HG03571 (cell line): Measurements from ENCODE around the gene PLN.

Experiments used
- ATAC-seq: cut with Tn5 transposase; IDR thresholded peaks from one replicate; pipeline ENCODE4 v1.9.1; 2021; ENCODE audit not compliant: unreplicated experiment

Gene PLN

DNA sequence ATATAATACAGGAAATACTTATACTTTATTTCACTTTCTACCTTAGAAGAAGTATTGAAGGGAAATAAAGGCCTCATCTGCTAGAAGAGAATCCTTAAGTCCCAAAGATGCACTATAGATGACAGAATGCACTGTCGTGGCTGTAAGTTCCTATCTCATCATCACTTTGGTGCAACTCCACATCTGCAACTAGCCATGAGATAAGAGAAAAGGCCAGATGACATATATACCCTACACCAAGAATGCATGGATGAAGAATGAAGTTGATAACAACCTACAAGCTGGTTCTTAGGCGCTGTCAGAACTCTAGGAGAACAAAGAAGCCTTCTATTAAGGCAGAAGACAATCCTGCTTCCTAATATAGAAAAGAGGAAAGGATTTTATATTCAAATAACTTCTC lies 11.6 kb upstream of the PLN start:
- no peak for ATAC-seq

- no peak for ATAC-seq
These were observed 10.5 kb upstream of the PLN start for GRCh38 chr6:118537574-118537973.

DNA sequence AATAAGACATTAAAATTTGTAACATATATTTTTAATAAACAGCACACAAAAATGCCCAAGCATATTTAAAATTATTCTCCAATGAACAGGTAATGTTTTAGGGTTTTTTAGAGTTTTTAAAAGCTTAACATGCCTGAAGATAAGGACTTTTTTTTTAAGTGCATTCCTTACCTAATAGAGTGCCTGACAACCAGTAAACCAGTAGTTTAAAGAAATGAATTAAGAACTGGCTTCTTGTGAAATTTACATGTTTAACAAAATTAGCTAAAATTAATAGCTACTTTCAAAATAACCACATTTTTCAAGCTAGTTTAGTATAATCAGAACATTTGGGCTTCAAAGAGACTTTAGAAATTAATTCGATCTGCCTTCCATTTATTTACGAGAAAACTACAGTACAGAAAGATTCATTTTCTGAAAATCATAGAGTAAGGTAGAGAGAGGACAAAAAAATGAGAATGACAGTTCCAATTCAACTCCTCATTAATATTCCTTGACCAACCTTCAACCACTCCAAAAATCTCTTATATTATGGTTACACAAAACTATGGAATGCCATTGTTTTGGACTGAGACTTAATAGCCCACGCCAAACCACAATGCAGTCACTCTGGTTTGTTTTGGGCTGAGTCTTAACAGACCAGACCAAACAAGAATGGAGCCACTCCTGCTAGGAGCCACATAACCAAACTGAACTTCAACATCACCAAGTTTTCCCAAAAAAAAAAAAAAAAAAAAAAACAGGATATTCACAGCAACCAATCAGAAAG lies 5.7 kb upstream of the PLN start:
- no peak for ATAC-seq

DNA sequence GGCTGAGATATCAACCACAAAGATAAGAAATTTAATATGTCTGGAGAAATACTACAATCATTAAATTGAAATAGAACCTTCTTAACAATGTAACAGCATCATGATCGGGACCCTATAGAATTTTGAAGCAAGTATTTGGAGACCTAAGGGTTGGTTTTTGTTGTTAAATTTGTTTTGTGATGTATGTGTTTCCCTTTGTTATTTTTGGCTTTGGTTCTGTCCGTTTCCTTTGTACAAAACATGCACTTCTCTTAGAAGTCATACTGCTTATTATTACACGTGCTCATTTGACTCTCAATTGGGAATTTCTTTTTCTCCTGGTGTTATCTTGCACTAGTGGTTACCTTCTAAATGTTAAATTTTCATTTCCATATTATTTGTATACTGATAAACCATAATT lies 4.0 kb upstream of the PLN start:
- no peak for ATAC-seq

DNA sequence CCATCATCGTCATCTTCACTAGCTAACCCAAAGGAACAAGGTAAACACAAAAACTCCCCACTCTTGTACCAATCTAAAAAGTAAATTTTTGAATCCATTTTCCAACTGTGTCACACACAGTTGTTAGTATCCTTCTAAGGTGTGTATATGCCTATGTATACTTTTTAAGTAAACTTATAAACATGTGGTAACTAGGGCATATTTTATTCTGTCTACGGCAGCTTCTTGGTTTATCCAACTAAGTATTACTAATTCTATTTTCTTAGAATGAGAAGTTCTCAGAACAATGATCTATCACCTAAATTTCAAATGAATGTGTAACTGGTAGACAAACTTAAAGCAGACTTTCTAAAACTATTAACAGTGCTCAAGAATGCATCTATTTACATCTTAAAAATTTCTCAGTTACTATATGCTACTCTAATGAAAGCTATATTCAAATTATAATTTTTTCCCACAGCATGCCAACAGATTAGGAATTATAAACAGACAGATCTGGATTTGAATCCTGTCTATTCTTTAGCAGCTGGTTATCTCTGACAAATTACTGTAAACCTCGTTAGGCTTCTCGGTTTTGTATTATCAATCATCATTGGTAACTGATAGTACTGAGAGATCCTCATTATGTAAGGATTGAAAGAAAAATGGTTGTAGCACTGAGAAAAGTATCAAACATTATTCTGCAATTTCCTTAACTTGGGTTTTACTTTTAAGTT lies 1.8 kb upstream of the PLN start:
- ATAC-seq: no peak

DNA sequence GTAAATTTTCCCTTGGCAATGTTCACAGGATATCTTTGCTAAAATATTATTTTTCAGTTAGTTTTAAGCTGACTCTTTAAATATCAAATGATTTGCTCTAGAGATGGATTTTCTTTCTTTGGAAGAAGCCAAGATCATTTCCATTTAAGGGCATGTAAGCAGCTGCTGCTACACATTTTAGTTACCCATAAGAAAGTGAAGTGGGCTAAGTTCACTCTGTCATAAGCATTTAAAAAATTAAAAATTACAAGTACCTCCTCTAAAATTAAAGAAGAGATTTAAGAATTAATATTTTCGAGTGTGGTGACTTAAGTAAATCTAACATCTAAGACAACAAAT lies 1.2 kb upstream of the PLN start:
- ATAC-seq: no peak

- ATAC-seq: no peak
These were observed 517 bp downstream of the PLN start for GRCh38 chr6:118548613-118549012.

DNA sequence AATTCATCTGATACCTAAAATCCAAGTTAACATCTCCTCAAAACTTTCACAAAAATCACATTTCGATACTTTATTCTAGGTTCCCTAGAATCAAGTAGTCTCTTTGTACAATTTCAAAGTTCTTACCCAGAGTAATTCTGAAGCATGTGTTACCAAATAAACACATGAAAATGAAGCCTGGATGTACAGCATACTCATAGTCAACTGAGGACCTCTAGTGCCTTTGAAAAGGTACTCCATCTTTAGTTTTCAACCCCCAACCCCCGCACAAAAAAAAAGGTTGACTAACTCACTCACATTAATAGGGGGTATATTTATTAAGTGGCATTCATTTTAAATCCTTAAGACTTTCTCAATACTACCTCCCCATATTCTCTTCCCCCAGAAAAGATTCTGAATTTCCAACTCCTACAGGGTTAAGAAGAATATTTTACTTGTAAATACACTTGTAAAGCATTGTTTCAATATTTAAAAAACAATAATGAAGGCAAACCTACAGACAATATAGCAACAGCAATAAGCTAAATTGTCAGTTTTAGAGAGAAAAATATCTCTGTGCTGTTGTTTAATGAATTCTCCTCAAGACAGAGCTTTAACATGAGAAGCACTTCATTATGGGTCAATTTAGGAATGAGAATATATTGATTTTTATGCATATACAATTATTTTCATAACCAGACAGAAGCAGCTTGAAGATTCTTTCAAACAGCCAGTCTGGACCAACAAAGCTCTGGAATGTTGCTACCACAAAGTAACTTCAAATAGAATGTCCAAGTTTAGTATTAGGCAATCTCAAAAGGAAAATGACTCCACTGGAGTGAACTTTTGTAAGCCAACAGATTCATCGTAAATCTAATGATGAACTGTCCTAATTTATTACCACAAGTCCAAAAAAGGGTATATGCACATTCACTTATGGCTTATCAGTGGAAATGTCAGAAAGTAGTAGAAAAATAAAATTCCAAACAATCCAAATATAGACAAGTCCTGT lies 3.3 kb downstream of the PLN start:
- ATAC-seq: peak; percentile 92

GRCh38 chr6:118553132-118553531 lies 5.0 kb downstream of the PLN start:
- no peak for ATAC-seq

DNA sequence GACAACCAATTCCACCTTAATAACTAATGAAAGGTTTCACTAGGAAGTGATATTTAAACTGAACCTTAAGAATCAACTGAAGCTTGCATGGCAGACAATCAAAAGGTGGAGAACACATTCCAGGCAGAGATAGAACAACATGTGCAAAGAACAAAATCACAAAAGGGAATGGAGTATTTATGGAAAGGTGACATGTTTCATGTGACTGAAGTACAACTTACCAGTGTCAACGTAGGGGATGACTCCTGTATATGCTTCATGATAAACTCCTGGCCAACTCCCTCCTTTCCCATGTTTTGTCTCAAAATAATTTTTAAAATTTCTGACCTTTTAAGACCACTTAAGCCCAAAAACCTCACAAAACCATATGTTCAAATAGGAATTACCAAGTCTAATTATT lies 6.6 kb downstream of the PLN start:
- ATAC-seq: no peak

- peak; percentile 63 for ATAC-seq
These were observed 10.5 kb downstream of the PLN start for GRCh38 chr6:118558464-118559217.

GRCh38 chr6:118559659-118560058 lies 11.6 kb downstream of the PLN start:
- ATAC-seq: peak; percentile 72

DNA sequence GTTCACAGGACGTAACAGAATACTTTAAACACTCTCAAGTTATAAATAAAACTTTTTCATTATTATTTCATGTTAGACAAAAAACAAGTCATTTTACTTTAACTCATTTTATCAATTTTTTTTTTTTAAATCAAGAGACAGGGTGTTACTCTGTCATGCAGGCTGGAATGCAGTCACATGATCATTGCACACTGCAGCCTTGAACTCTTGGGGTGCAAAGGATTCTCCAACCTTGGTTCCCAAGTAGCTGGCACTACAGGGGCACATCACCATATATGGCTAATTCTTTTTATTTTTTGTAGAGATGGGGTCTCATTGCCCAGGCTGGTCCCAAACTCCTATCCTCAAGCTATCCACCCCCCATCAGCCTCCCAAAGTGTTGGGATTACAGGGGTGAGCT lies 14.2 kb downstream of the PLN start:
- no peak for ATAC-seq

GRCh38 chr6:118562959-118563358 lies 14.9 kb downstream of the PLN start:
- no peak for ATAC-seq

- peak; percentile 99 for ATAC-seq
These were observed 17.3 kb downstream of the PLN start for GRCh38 chr6:118565311-118565960.

GRCh38 chr6:118567974-118568373 lies 19.9 kb downstream of the PLN start:
- ATAC-seq: no peak

DNA sequence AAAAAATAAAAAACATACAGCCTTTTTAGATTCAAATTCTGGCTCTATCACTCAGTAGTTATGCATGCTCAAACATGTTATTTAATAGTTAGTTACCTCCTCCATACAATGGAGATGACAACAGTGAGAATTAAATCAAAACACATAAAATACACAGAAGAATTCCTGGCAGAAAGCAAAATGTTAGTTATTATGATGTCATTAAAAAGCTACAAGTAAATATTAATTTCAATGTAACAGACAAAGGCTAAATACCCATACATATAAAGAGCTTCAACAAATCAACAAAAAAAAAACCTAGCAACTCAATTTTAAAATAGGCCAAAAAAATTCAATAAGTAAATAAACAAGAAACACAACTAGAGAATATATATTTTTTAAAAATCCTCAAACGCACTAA lies 21.4 kb downstream of the PLN start:
- ATAC-seq: no peak

DNA sequence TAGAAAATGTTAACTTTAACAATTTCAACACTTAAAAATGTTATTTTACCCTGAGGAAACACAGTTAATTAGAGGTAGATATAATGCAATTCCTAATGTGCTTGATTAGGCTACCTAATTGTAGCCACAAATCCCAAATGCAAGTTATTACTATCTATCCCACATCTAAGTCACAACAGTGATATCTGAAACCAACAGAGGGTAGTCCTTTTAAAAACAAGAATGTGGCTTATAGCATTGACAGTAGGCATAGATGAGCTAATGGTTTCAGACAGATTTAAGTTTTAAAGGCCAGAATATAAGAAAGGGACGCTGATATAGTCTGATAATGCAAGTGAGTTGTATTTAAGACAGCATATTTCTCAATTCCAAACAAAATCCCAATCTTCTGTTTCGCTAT lies 23.0 kb downstream of the PLN start:
- ATAC-seq: no peak

DNA sequence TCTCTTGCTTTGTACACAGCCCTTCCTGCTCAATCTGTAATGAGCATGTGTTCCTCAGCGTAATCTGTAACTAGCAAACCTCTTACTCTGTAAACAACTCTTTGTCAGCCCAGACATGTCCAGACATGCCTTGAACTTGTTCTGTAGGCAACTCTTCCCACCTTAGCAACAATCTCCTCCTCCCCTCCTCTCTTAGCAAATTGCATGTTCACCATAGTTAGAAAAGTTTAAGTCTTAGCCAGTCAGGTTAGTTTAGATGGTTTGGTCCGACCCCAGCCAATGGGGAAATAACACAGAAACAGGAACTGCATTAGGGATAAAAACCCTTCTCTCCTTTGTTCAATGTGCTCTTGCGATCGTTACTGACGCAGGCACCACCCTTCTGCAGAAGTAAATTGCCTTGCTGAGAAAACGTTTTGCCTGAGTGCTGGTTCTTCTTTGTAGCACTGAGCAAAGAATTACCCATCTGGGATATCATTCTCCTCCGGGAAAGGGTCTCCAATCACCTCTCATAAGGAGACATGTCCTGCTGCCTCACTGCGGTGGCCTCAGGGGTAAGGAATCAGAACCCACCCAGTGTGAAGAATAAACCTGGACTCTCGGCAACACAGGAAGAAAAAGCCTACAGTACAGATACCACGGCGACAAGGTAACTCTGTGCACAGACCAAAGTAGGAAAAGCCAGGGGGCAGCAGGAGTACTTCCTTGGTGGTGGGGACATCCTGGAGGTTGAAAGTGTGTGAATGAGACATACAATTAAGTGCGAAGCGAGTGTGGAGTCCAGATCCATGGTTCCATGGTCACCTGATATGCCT lies 26.2 kb downstream of the PLN start:
- no peak for ATAC-seq

GRCh38 chr6:118577972-118578371 lies 29.9 kb downstream of the PLN start:
- no peak for ATAC-seq
